ENCODE data around the gene WDR62. TPM values are rescaled to one million over a fixed set of nuclear protein-coding genes. Genes with fewer than 3 reads are reported as not detected.
A peak's percentile ranks its signal among the peaks of the same experiment; 100 is the strongest.
"Not testable (repeated sequence)": the region's sequence is repeated elsewhere in the genome, so short reads cannot be mapped to it uniquely, and the experiment has no call there.

The WDR62 gene
- total RNA-seq, 1 donor from 2014 or later, result 0.48 TPM

GRCh38 chr19:36106991-36107390 is 52.3 kb downstream of the WDR62 start:
- ATAC-seq, result no peak

GRCh38 chr19:36108684-36109083 is 54.0 kb downstream of the WDR62 start:
- ATAC-seq, result no peak
- DNase-seq (ENCODE audit: low spot score), result no peak

More at GRCh38 chr19:36106991-36107390, 52.3 kb downstream of the WDR62 start:
- no peak for DNase-seq (ENCODE audit: low spot score)

GRCh38 chr19:36110487-36111199 is 55.9 kb downstream of the WDR62 start, which contains the start of gene OVOL3:
Gene OVOL3, plus strand, starts transcription at chr19:36111143. Its CDS starts 60 bp downstream, at chr19:36111203.
- DNase-seq (ENCODE audit: low spot score), result no peak
- ATAC-seq, result no peak

- DNase-seq (ENCODE audit: low spot score) (no peak), ATAC-seq (no peak)
Measured at GRCh38 chr19:36111200-36111539, 56.5 kb downstream of the WDR62 start.

- ATAC-seq, result no peak
- no peak for DNase-seq (ENCODE audit: low spot score)
Measured at GRCh38 chr19:36112678-36113077, 58.0 kb downstream of the WDR62 start.

GRCh38 chr19:36113425-36113824 is 58.7 kb downstream of the WDR62 start:
- DNase-seq (ENCODE audit: low spot score), result no peak
- no peak for ATAC-seq

GRCh38 chr19:36113894-36114720 is 59.4 kb downstream of the WDR62 start:
- ATAC-seq (no peak), DNase-seq (ENCODE audit: low spot score) (no peak)

- peak; percentile 100 for DNase-seq (ENCODE audit: low spot score)
- peak; percentile 89 for ATAC-seq
Measured at GRCh38 chr19:36114721-36115452, 60.2 kb downstream of the WDR62 start, which contains the start of gene POLR2I. Gene POLR2I, minus strand, starts transcription at chr19:36114875. Its CDS starts 19 bp downstream, at chr19:36114856.

GRCh38 chr19:36115453-36116343 is 61.0 kb downstream of the WDR62 start, which contains the start of gene TBCB:
Gene TBCB, plus strand, starts transcription at chr19:36115468. Its CDS starts 93 bp downstream, at chr19:36115561.
- DNase-seq (ENCODE audit: low spot score), result no peak
- peak; percentile 60 for ATAC-seq

GRCh38 chr19:36116344-36116637 is 61.6 kb downstream of the WDR62 start:
- ATAC-seq (no peak), DNase-seq (ENCODE audit: low spot score) (no peak)

GRCh38 chr19:36120092-36120983 is 65.6 kb downstream of the WDR62 start:
- no peak for DNase-seq (ENCODE audit: low spot score)
- no peak for ATAC-seq

- DNase-seq (ENCODE audit: low spot score) (no peak), ATAC-seq (no peak)
Measured at GRCh38 chr19:36120984-36121358, 66.3 kb downstream of the WDR62 start.

GRCh38 chr19:36121486-36122124 is 66.9 kb downstream of the WDR62 start:
- DNase-seq (ENCODE audit: low spot score), result no peak
- no peak for ATAC-seq

- ATAC-seq, result no peak
- no peak for DNase-seq (ENCODE audit: low spot score)
Measured at GRCh38 chr19:36125557-36125956, 70.9 kb downstream of the WDR62 start.

GRCh38 chr19:36128392-36128736 is 73.7 kb downstream of the WDR62 start:
- peak; percentile 61 for DNase-seq (ENCODE audit: low spot score)
- peak; percentile 66 for ATAC-seq

- DNase-seq (ENCODE audit: low spot score); ATAC-seq: not testable (repeated sequence)
Measured at GRCh38 chr19:36131221-36131620, 76.5 kb downstream of the WDR62 start.

- not testable (repeated sequence) for DNase-seq (ENCODE audit: low spot score); ATAC-seq
Measured at GRCh38 chr19:36134867-36135266, 80.2 kb downstream of the WDR62 start.

GRCh38 chr19:36136964-36137686 is 82.4 kb downstream of the WDR62 start:
- DNase-seq (ENCODE audit: low spot score) (peak; percentile 73), ATAC-seq (peak; percentile 47)
